ENCODE measurements around the gene FASTKD2.

FASTKD2 gene

GRCh38 chr2:206820807-206821206 is 55.4 kb downstream of the FASTKD2 start:
- TF ChIP-seq, protein P1, sequence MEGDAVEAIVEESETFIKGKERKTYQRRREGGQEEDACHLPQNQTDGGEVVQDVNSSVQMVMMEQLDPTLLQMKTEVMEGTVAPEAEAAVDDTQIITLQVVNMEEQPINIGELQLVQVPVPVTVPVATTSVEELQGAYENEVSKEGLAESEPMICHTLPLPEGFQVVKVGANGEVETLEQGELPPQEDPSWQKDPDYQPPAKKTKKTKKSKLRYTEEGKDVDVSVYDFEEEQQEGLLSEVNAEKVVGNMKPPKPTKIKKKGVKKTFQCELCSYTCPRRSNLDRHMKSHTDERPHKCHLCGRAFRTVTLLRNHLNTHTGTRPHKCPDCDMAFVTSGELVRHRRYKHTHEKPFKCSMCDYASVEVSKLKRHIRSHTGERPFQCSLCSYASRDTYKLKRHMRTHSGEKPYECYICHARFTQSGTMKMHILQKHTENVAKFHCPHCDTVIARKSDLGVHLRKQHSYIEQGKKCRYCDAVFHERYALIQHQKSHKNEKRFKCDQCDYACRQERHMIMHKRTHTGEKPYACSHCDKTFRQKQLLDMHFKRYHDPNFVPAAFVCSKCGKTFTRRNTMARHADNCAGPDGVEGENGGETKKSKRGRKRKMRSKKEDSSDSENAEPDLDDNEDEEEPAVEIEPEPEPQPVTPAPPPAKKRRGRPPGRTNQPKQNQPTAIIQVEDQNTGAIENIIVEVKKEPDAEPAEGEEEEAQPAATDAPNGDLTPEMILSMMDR (conservative IDR thresholded peaks at IDR 0.05; ENCODE audit: low read length) = no peak
- H3K4me3 ChIP-seq (ENCODE audit: low read length) = no peak overlapping the region
- DNase-seq (ENCODE audit: low read depth) = no peak

DNA sequence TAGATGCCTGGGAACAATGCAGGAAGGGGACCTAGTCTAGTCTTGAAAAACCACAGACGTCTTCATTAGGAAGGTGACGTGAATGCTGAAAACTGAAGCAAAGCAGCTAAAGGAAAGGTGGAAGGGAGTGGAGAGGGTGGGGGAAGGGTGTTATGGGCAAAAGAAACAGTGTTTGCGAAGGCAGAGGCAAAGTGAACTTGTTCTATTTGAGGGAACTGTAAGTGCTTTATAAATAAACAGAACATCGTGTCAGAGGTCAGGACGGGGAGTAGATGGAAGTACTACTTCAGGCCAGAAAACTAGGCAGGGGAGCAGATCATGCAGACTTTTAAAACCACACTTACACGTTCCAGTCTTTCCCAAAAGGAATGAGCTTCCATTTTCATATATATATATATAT is 57.8 kb downstream of the FASTKD2 start:
- TF ChIP-seq, protein P1 (conservative IDR thresholded peaks at IDR 0.05; ENCODE audit: low read length) = no peak
- no peak overlapping the region for H3K4me3 ChIP-seq (ENCODE audit: low read length)
- no peak for DNase-seq (ENCODE audit: low read depth)

GRCh38 chr2:206824087-206824618 is 58.7 kb downstream of the FASTKD2 start:
- no peak for DNase-seq (ENCODE audit: low read depth)
- TF ChIP-seq, protein P1 (conservative IDR thresholded peaks at IDR 0.05; ENCODE audit: low read length) = no peak
- no peak overlapping the region for H3K4me3 ChIP-seq (ENCODE audit: low read length)

GRCh38 chr2:206824993-206825392 is 59.6 kb downstream of the FASTKD2 start:
- H3K4me3 ChIP-seq (ENCODE audit: low read length) = no peak overlapping the region
- TF ChIP-seq, protein P1 (conservative IDR thresholded peaks at IDR 0.05; ENCODE audit: low read length) = no peak
- no peak for DNase-seq (ENCODE audit: low read depth)

DNA sequence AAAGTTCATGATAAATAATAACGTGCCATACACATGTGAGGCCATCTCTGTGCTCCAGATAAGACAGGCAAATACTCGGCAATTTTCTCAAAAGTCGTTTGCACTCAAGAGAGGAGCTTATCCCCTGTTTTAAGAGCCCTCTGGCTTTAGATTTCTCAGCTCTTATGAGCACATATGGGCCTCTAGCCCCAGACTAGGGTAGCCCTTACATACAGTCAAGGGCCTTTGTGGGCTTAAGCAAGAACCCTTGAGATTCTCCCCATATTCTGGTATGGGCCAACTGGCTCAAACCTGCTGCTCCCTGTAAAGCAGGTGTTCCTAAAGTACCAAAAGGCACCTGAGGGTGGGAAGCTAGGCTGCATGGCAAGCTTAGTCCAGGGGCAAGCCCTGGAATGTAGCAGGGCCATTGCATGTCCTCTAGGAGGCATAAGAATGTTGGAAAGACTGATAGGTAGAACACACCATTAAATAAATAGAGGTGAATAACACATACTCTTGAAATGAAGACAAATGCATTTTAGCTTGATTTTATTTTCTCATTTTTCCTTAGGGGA is 66.1 kb downstream of the FASTKD2 start:
- TF ChIP-seq, protein P1 (conservative IDR thresholded peaks at IDR 0.05; ENCODE audit: low read length) = no peak

DNA sequence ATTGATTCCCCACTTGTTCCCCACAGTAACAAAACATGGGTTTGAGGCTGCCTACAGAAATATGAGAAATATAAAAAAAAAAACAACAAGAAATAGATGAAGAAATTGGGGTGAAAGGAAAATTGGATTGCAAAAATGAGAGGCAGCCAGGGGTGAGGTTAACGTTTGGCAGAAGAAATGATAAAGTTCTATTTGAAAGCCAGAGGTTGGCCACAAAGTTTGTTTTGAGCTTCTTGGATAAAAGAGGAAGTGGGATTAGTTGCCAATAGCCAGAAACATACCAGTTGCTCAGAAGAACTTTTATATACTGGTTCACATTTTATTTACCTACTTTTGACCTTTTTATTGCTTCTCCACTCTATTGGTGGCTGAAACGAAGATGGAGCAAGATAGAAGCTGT is 67.5 kb downstream of the FASTKD2 start:
- DNase-seq (ENCODE audit: low read depth) = peak; percentile 3
- TF ChIP-seq, protein P1 (conservative IDR thresholded peaks at IDR 0.05; ENCODE audit: low read length) = no peak
- H3K4me3 ChIP-seq (ENCODE audit: low read length) = no peak overlapping the region

More for the DNA sequence above, 66.1 kb downstream of the FASTKD2 start:
- no peak for DNase-seq (ENCODE audit: low read depth)
- no peak overlapping the region for H3K4me3 ChIP-seq (ENCODE audit: low read length)

DNA sequence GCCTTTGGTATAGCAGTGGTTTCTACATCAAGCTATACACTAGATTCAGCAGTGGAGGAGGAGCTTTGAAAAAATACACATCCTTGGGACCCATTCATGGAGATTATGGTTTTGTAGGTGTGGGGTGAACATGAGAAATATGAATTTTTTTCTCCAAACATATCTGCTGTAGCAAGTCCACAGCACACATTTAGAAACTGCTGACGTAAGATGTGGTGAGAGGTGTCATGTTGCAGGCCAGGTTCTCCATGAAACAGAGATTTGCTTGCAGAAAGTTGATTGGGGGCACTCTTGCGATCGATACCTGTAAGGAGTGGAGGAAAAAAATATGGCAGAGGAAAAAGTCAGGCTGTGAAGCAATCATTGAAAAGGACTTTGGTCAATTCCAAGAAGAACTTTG is 67.9 kb downstream of the FASTKD2 start:
- TF ChIP-seq, protein P1 (conservative IDR thresholded peaks at IDR 0.05; ENCODE audit: low read length) = no peak
- DNase-seq (ENCODE audit: low read depth) = no peak
- H3K4me3 ChIP-seq (ENCODE audit: low read length) = no peak overlapping the region

Measured in AG10803 (cell line).